GM10266 (cell line): ENCODE results near the gene BNC2.

ENCODE experiments used
- DNase-seq: peaks from one replicate; pipeline ENCODE4 v3.0.0; 2012; ENCODE audit errors: extremely low spot score
- CTCF ChIP-seq: IDR thresholded peaks from 2 replicates; pipeline ENCODE4 v1.5.1; 2012; ENCODE audit warnings: mild to moderate bottlenecking, low read depth; ENCODE audit not compliant: control insufficient read depth, insufficient read depth; ENCODE audit errors: missing control alignments

Gene BNC2

GRCh38 chr9:16743375-16743774, 127.1 kb downstream of the BNC2 start:
- DNase-seq = no peak
- no peak for TF ChIP-seq CTCF

GRCh38 chr9:16735001-16735400, 135.5 kb downstream of the BNC2 start:
- no peak for TF ChIP-seq CTCF
- no peak for DNase-seq

GRCh38 chr9:16732546-16732945, 137.9 kb downstream of the BNC2 start:
- no peak for TF ChIP-seq CTCF
- no peak for DNase-seq

GRCh38 chr9:16730162-16730561, 140.3 kb downstream of the BNC2 start:
- no peak for DNase-seq
- TF ChIP-seq CTCF = no peak

GRCh38 chr9:16729651-16730050, 140.8 kb downstream of the BNC2 start:
- no peak for TF ChIP-seq CTCF
- DNase-seq = no peak

- TF ChIP-seq CTCF = no peak
- no peak for DNase-seq
These were observed 142.3 kb downstream of the BNC2 start for GRCh38 chr9:16728137-16728508.

- DNase-seq = no peak
- TF ChIP-seq CTCF = no peak
These were observed 142.9 kb downstream of the BNC2 start for GRCh38 chr9:16727452-16728136.
